Measurements from ENCODE around the gene SLC41A2. TPM values are rescaled to one million over a fixed set of nuclear protein-coding genes. Genes with fewer than 3 reads are reported as not detected.

The SLC41A2 gene
- total and polyA plus RNA-seq, 2 of the 13 experiments (the other 11 are each of a cell fraction or from before 2014, with no cell fraction given) = 2.3 to 12.8 TPM

GRCh38 chr12:104999347-104999685, 41.2 kb upstream of the SLC41A2 start (continued):
- TF ChIP-seq ZNF318 (CRISPR knock-in tag; IDR thresholded peaks at IDR 0.05) (no peak), ZNF383 (CRISPR knock-in tag; IDR thresholded peaks at IDR 0.05; ENCODE audit: borderline replicate concordance) (no peak), SYNCRIP (IDR thresholded peaks at IDR 0.05; ENCODE audit: insufficient read depth, low read depth, low read length) (no peak), ZFY (CRISPR knock-in tag; IDR thresholded peaks at IDR 0.05) (no peak)

Data from HepG2 (cell line).